Ovary (tissue), 3 donors: Measurements from ENCODE around the gene ARRDC3.

ENCODE experiments used
- EP300 ChIP-seq: sonication (generic); formaldehyde crosslinking; IDR thresholded peaks from one replicate; pipeline ENCODE4 v1.6.1; 2017; ENCODE audit warnings: antibody characterized with exemption
- TF ChIP-seq, protein P1 (sequence below), 3 donors: fragments of 450-650 bp in 2 of 3; fragments of 200-600 bp in 1 of 3; IDR thresholded peaks; one replicate each; pipeline versions ENCODE4 v1.5.1 to v1.8.0; 2016 to 2022; ENCODE audit warnings: antibody characterized with exemption in 3 of 3, mild to moderate bottlenecking in 1 of 3
- donor health status: DM: no; HTN: no; CAD: no.

DNA sequence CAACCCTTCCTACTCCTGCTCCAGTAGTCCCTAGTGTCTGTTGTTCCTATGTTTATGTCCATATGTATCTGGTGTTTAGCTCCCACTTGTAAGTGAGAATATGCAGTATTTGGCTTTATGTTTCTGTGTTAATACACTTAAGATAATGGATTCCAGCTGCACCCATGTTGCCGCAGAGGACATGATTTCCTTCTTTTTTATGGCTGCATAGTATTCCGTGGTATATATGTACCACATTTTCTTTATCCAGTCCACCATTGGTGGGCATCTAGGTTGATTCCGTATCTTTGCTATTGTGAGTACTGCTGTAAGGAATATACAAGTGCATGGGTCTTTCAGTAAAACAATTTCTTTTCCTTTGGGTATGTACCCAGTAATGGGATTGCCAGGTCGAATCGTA is 5.2 kb upstream of the ARRDC3 start:
- no peak for TF ChIP-seq EP300
- TF ChIP-seq, protein P1, sequence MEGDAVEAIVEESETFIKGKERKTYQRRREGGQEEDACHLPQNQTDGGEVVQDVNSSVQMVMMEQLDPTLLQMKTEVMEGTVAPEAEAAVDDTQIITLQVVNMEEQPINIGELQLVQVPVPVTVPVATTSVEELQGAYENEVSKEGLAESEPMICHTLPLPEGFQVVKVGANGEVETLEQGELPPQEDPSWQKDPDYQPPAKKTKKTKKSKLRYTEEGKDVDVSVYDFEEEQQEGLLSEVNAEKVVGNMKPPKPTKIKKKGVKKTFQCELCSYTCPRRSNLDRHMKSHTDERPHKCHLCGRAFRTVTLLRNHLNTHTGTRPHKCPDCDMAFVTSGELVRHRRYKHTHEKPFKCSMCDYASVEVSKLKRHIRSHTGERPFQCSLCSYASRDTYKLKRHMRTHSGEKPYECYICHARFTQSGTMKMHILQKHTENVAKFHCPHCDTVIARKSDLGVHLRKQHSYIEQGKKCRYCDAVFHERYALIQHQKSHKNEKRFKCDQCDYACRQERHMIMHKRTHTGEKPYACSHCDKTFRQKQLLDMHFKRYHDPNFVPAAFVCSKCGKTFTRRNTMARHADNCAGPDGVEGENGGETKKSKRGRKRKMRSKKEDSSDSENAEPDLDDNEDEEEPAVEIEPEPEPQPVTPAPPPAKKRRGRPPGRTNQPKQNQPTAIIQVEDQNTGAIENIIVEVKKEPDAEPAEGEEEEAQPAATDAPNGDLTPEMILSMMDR (IDR thresholded peaks at IDR 0.05): no peak
